Upper lobe of right lung (tissue), 1 donor: Measurements from ENCODE around the gene ADCY1. TPM values are rescaled to one million over a fixed set of nuclear protein-coding genes. Genes with fewer than 3 reads are reported as not detected.

ENCODE experiments used
- ATAC-seq: fragments of 200-7000 bp; cut with Tn5 transposase; one replicate; pipeline ENCODE4 v1.9.1; 2020; ENCODE audit warnings: mild to moderate bottlenecking, moderate library complexity
- DNase-seq: peaks from one replicate; pipeline ENCODE4 v3.0.0-alpha.2; 2020
- H3K27ac ChIP-seq: fragments of 200-600 bp; one replicate; pipeline ENCODE4 v1.8.0; 2022
- H3K27me3 ChIP-seq: fragments of 200-600 bp; one replicate; pipeline ENCODE4 v1.8.0; 2022; ENCODE audit warnings: mild to moderate bottlenecking
- H3K36me3 ChIP-seq: fragments of 200-600 bp; one replicate; pipeline ENCODE4 v1.8.0; 2022
- H3K4me1 ChIP-seq: fragments of 200-600 bp; one replicate; pipeline ENCODE4 v1.8.0; 2022
- H3K4me3 ChIP-seq: fragments of 200-600 bp; one replicate; pipeline ENCODE4 v1.8.0; 2022; ENCODE audit warnings: mild to moderate bottlenecking
- H3K9me3 ChIP-seq: fragments of 200-600 bp; one replicate; pipeline ENCODE4 v1.8.0; 2022
- CTCF ChIP-seq: fragments of 200-600 bp; IDR thresholded peaks from one replicate; pipeline ENCODE4 v1.8.0; 2022; ENCODE audit warnings: antibody characterized with exemption
- intact Hi-C: fragments of 100-400 bp; cut with DNase I; formaldehyde crosslinking; loops from one replicate; pipeline ENCODE4 v1.11.0; 2022
- total RNA-seq: library from RNA; stranded (reverse); fragmentation: NEBNext Ultra II Directional; extraction: Animal tissue kit (Norgen Biotek cat#: 25700); gene quantifications from one replicate; pipeline ENCODE4 v1.2.1, GENCODE V29; 2021
- donor health status: DM: no; HTN: yes; CAD: no; lungs with severe emphysema.

The ADCY1 gene
- total RNA-seq, 1 donor from 2014 or later, result 3.9 TPM

GRCh38 chr7:45711161-45711490 is 137.0 kb downstream of the ADCY1 start:
- Histone ChIP-seq H3K4me3 (no peak overlapping the region), H3K36me3 (no peaks in the 10 kb centered on the region), H3K4me1 (no peaks in the 10 kb centered on the region), H3K9me3 (no peaks in the 10 kb centered on the region), H3K27ac (no peak overlapping the region), H3K27me3 (no peaks in the 10 kb centered on the region)
- ATAC-seq, result no peak
- no peak for DNase-seq
- intact Hi-C loops, result no loop called here
- TF ChIP-seq CTCF, result no peak

DNA sequence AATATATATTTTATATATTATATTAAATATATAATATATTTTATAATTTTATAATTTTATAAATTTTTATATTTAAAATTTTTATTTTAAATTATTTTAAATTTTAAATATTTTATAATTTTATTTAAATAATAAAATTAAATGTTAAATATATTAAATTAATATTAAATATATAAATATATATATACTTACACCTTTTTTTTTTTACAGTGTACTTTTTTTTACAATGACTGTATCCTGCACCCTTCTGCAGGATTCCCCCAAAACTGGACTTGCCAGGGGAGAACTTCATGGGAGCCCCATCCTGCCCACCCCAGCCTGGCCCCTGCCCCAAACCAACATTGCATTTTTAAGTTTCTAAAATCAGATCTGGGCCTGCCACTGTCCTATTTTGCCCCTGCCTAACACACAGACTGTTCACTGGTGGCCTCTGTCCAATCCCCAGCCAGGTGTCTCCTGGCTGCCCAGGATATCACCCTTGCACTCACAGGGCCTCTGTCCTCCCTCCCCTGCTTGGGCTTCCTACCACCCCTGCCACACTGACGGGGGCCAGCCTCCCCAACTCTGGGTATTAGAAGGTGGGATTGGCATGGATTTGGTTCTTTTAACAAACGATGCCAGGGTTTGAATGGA is 138.0 kb downstream of the ADCY1 start:
- peak; percentile 39 for DNase-seq
- TF ChIP-seq CTCF, result no peak
- Histone ChIP-seq H3K27ac (no peak overlapping the region), H3K27me3 (no peaks in the 10 kb centered on the region), H3K4me3 (no peak overlapping the region), H3K4me1 (no peaks in the 10 kb centered on the region), H3K36me3 (no peaks in the 10 kb centered on the region), H3K9me3 (no peaks in the 10 kb centered on the region)
- intact Hi-C loops, result no loop called here
- ATAC-seq, result no peak

DNA sequence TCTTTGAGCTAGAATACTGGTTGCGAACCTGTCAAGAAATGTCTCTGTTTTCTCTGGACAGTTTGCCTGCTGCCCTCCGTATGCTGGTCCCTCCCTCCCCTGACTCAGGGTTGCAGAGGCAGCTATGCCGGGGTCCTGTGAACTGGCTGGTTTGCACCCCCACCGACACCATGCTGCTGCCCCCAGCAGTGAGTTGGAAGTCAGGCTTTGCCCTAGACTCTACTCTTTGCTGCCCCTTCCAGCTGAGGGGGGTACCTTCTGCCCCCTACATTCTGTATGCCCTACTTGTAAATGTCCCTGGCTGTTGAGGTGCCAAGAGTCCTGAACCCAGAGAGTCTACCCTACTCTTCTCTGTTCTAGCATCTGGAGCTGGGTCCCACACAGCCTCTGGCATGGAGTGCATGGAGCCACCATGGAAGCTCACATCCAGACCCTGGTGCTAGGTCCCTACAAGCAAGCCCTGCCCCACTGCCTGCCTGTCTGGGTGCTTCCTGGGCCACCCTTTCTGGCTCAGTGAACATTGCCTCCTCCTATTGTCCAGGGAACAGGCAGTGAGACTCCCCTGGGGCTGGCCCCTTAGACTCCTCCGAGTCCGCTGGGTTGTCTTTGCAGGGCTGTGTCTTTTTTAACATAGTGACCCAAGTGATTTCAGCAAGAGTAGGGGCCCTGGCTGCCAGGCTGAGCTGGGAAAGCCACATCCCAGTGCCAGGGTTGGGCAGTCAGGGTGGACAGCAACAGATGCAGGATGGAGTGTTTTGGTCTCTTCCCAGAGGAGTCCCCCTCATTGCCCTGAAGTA is 138.9 kb downstream of the ADCY1 start:
- ATAC-seq, result no peak
- Histone ChIP-seq H3K4me1 (no peaks in the 10 kb centered on the region), H3K27me3 (no peaks in the 10 kb centered on the region), H3K4me3 (no peak overlapping the region), H3K9me3 (no peaks in the 10 kb centered on the region), H3K27ac (no peak overlapping the region), H3K36me3 (no peaks in the 10 kb centered on the region)
- TF ChIP-seq CTCF, result no peak
- DNase-seq, result peak; percentile 42
- intact Hi-C loops, result no loop called here

DNA sequence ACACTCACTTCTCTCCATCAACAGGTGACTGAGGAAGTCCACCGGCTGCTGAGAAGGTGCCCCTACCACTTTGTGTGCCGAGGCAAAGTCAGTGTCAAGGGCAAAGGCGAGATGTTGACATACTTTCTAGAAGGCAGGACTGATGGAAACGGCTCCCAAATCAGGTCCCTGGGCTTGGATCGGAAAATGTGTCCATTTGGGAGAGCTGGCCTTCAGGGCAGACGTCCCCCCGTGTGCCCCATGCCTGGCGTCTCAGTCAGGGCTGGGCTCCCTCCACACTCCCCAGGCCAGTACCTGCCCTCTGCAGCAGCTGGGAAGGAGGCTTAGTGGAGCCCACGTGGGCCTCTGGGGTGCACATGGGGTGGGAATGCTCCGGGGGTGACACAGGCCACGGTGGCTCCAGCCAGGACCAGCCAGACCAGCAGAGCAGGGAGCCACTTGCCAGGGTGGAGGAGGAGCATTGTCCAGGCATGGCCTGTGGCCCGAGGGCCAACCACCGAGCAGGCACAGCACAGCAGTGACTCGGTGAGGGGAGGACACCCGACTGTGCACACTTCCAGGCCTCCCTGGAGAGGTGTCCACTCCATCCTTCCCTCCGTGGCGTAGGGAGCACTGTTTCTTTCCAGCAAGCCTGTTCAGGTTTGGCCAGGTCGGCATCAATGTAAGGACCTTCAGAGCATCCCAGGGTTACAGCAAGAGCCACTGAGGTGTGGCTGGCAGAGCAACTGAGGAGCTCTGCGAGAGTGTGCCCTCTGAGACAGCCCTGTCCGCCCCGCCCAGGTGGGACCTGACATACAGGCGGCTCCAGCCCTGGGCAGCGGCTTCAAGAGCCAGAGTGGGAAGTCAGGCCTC is 139.7 kb downstream of the ADCY1 start:
- no peaks in the 10 kb centered on the region for H3K36me3 ChIP-seq
- no peak for ATAC-seq
- no peaks in the 10 kb centered on the region for H3K27me3 ChIP-seq
- H3K4me3 ChIP-seq, result no peak overlapping the region
- intact Hi-C loops, result no loop called here
- peak; percentile 48 for DNase-seq
- H3K9me3 ChIP-seq, result no peaks in the 10 kb centered on the region
- no peaks in the 10 kb centered on the region for H3K4me1 ChIP-seq
- no peak for TF ChIP-seq CTCF
- H3K27ac ChIP-seq, result no peak overlapping the region

DNA sequence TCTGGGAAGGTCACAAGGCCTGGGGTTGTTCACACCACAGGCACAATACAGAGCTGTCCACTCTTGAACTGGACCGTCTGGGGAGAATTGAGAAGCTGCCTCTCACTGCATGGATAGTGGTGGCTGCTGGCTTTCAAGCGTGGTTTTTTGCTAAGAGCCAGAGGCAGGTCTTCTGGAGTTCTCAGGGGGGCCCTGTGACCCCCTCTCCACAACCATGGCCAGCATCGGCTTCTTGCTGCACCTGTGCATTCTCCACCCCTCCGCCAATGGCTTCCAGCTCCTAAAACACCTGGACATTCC is 140.3 kb downstream of the ADCY1 start:
- Histone ChIP-seq H3K4me1 (no peaks in the 10 kb centered on the region), H3K27ac (no peak overlapping the region), H3K36me3 (no peaks in the 10 kb centered on the region), H3K4me3 (no peak overlapping the region), H3K27me3 (no peaks in the 10 kb centered on the region), H3K9me3 (no peaks in the 10 kb centered on the region)
- no peak for TF ChIP-seq CTCF
- intact Hi-C loops, result no loop called here
- ATAC-seq (no peak), DNase-seq (peak; percentile 40)
